ENCODE results near the gene RUFY3.
A peak's percentile ranks its signal among the peaks of the same experiment; 100 is the strongest.

Gene RUFY3

GRCh38 chr4:70739496-70740337 is 18.0 kb downstream of the RUFY3 start:
- no peaks in the 10 kb centered on the region for H3K36me3 Mint-ChIP-seq (ENCODE audit: low read depth)
- H3K9me3 Mint-ChIP-seq: no peaks in the 10 kb centered on the region
- H3K4me3 Mint-ChIP-seq: no peak overlapping the region
- no peaks in the 10 kb centered on the region for H3K27me3 Mint-ChIP-seq
- H3K4me1 Mint-ChIP-seq (ENCODE audit: low read depth): peaks cover 24% of the 10 kb centered on the region
- H3K27ac Mint-ChIP-seq: no peak overlapping the region
- no peak for DNase-seq

- H3K36me3 Mint-ChIP-seq (ENCODE audit: low read depth): no peaks in the 10 kb centered on the region
- H3K27ac Mint-ChIP-seq: no peak overlapping the region
- no peak for DNase-seq
- no peaks in the 10 kb centered on the region for H3K9me3 Mint-ChIP-seq
- no peak overlapping the region for H3K4me3 Mint-ChIP-seq
- peaks cover 6% of the 10 kb centered on the region for H3K4me1 Mint-ChIP-seq (ENCODE audit: low read depth)
- H3K27me3 Mint-ChIP-seq: no peaks in the 10 kb centered on the region
These were observed 20.3 kb downstream of the RUFY3 start for GRCh38 chr4:70741867-70742658.

- no peak for DNase-seq
- Mint-ChIP-seq H3K27ac (no peak overlapping the region), H3K36me3 (ENCODE audit: low read depth) (no peaks in the 10 kb centered on the region), H3K9me3 (no peaks in the 10 kb centered on the region), H3K27me3 (no peaks in the 10 kb centered on the region), H3K4me1 (ENCODE audit: low read depth) (peaks cover 7% of the 10 kb centered on the region), H3K4me3 (no peak overlapping the region)
These were observed 22.0 kb downstream of the RUFY3 start for GRCh38 chr4:70743731-70744130.

GRCh38 chr4:70746179-70746839 is 24.5 kb downstream of the RUFY3 start:
- DNase-seq: no peak
- Mint-ChIP-seq H3K4me1 (ENCODE audit: low read depth) (peaks cover 18% of the 10 kb centered on the region), H3K4me3 (no peak overlapping the region), H3K27ac (no peak overlapping the region), H3K9me3 (no peaks in the 10 kb centered on the region), H3K27me3 (no peaks in the 10 kb centered on the region), H3K36me3 (ENCODE audit: low read depth) (no peaks in the 10 kb centered on the region)

GRCh38 chr4:70747874-70748273 is 26.1 kb downstream of the RUFY3 start:
- H3K4me1 Mint-ChIP-seq (ENCODE audit: low read depth): peaks cover 18% of the 10 kb centered on the region
- no peaks in the 10 kb centered on the region for H3K36me3 Mint-ChIP-seq (ENCODE audit: low read depth)
- no peak overlapping the region for H3K27ac Mint-ChIP-seq
- no peak overlapping the region for H3K4me3 Mint-ChIP-seq
- H3K27me3 Mint-ChIP-seq: no peaks in the 10 kb centered on the region
- H3K9me3 Mint-ChIP-seq: no peaks in the 10 kb centered on the region
- DNase-seq: no peak

- Mint-ChIP-seq H3K4me3 (no peak overlapping the region), H3K27me3 (no peaks in the 10 kb centered on the region), H3K9me3 (no peaks in the 10 kb centered on the region), H3K27ac (no peak overlapping the region), H3K4me1 (ENCODE audit: low read depth) (peaks cover 20% of the 10 kb centered on the region), H3K36me3 (ENCODE audit: low read depth) (no peaks in the 10 kb centered on the region)
- DNase-seq: no peak
These were observed 27.5 kb downstream of the RUFY3 start for GRCh38 chr4:70749313-70749712.

- Mint-ChIP-seq H3K9me3 (no peaks in the 10 kb centered on the region), H3K36me3 (ENCODE audit: low read depth) (no peaks in the 10 kb centered on the region), H3K27ac (no peak overlapping the region), H3K4me1 (ENCODE audit: low read depth) (peaks cover 19% of the 10 kb centered on the region), H3K4me3 (no peak overlapping the region), H3K27me3 (no peaks in the 10 kb centered on the region)
- DNase-seq: no peak
These were observed 30.5 kb downstream of the RUFY3 start for GRCh38 chr4:70752236-70752635.

GRCh38 chr4:70753630-70754029 is 31.9 kb downstream of the RUFY3 start:
- Mint-ChIP-seq H3K4me1 (ENCODE audit: low read depth) (peaks cover 15% of the 10 kb centered on the region), H3K36me3 (ENCODE audit: low read depth) (no peaks in the 10 kb centered on the region), H3K9me3 (no peaks in the 10 kb centered on the region), H3K4me3 (no peak overlapping the region), H3K27me3 (no peaks in the 10 kb centered on the region), H3K27ac (no peak overlapping the region)
- no peak for DNase-seq

- H3K9me3 Mint-ChIP-seq: no peaks in the 10 kb centered on the region
- H3K27me3 Mint-ChIP-seq: no peaks in the 10 kb centered on the region
- H3K4me3 Mint-ChIP-seq: no peak overlapping the region
- no peak for DNase-seq
- H3K27ac Mint-ChIP-seq: no peak overlapping the region
- H3K36me3 Mint-ChIP-seq (ENCODE audit: low read depth): no peaks in the 10 kb centered on the region
- H3K4me1 Mint-ChIP-seq (ENCODE audit: low read depth): peaks cover 15% of the 10 kb centered on the region
These were observed 32.7 kb downstream of the RUFY3 start for GRCh38 chr4:70754470-70754869.

GRCh38 chr4:70754990-70755688 is 33.4 kb downstream of the RUFY3 start:
- H3K27ac Mint-ChIP-seq: no peak overlapping the region
- no peak overlapping the region for H3K4me3 Mint-ChIP-seq
- H3K36me3 Mint-ChIP-seq (ENCODE audit: low read depth): no peaks in the 10 kb centered on the region
- no peaks in the 10 kb centered on the region for H3K27me3 Mint-ChIP-seq
- H3K9me3 Mint-ChIP-seq: no peaks in the 10 kb centered on the region
- peaks cover 17% of the 10 kb centered on the region for H3K4me1 Mint-ChIP-seq (ENCODE audit: low read depth)
- DNase-seq: no peak

GRCh38 chr4:70759126-70759525 is 37.4 kb downstream of the RUFY3 start:
- Mint-ChIP-seq H3K27me3 (no peaks in the 10 kb centered on the region), H3K4me3 (peak overlapping the region; percentile 11), H3K9me3 (no peaks in the 10 kb centered on the region), H3K4me1 (ENCODE audit: low read depth) (peaks cover 13% of the 10 kb centered on the region), H3K36me3 (ENCODE audit: low read depth) (peaks cover 7% of the 10 kb centered on the region), H3K27ac (no peak overlapping the region)
- DNase-seq: no peak

- Mint-ChIP-seq H3K27ac (no peak overlapping the region), H3K4me1 (ENCODE audit: low read depth) (peaks cover 13% of the 10 kb centered on the region), H3K27me3 (no peaks in the 10 kb centered on the region), H3K36me3 (ENCODE audit: low read depth) (peaks cover 12% of the 10 kb centered on the region), H3K4me3 (peak overlapping the region; percentile 11), H3K9me3 (no peaks in the 10 kb centered on the region)
- no peak for DNase-seq
These were observed 37.9 kb downstream of the RUFY3 start for GRCh38 chr4:70759627-70760026.

- H3K4me3 Mint-ChIP-seq: no peak overlapping the region
- no peaks in the 10 kb centered on the region for H3K27me3 Mint-ChIP-seq
- H3K27ac Mint-ChIP-seq: no peak overlapping the region
- no peak for DNase-seq
- peaks cover 17% of the 10 kb centered on the region for H3K36me3 Mint-ChIP-seq (ENCODE audit: low read depth)
- H3K9me3 Mint-ChIP-seq: no peaks in the 10 kb centered on the region
- H3K4me1 Mint-ChIP-seq (ENCODE audit: low read depth): peaks cover 12% of the 10 kb centered on the region
These were observed 38.9 kb downstream of the RUFY3 start for GRCh38 chr4:70760662-70761061.

GRCh38 chr4:70761276-70761816 is 39.6 kb downstream of the RUFY3 start:
- Mint-ChIP-seq H3K27ac (no peak overlapping the region), H3K4me1 (ENCODE audit: low read depth) (peaks cover 12% of the 10 kb centered on the region), H3K36me3 (ENCODE audit: low read depth) (peaks cover 19% of the 10 kb centered on the region), H3K4me3 (no peak overlapping the region), H3K9me3 (no peaks in the 10 kb centered on the region), H3K27me3 (no peaks in the 10 kb centered on the region)
- no peak for DNase-seq
